Keratinocyte (primary cell): ENCODE data around the gene TXNL4A.

Source experiments
- EZH2 ChIP-seq: IDR thresholded peaks from one replicate; pipeline ENCODE4 v1.6.1; 2012; ENCODE audit warnings: inconsistent platforms, mild to moderate bottlenecking, low read length, moderate library complexity
- TF ChIP-seq, protein P1 (sequence below), 3 experiments: IDR thresholded peaks in 1 of 3; conservative IDR thresholded peaks in 1 of 3; optimal IDR thresholded peaks in 1 of 3; 2 replicates in 2 of 3; 3 replicates in 1 of 3; pipeline versions ENCODE3 to v1.5.1; 2011; ENCODE audit warnings: low read length in 3 of 3, mild to moderate bottlenecking in 3 of 3, moderate library complexity in 2 of 3, control low read depth in 1 of 3, inconsistent platforms in 1 of 3; ENCODE audit not compliant: insufficient read depth in 2 of 3; ENCODE audit errors: extremely low read depth in 1 of 3

DNA sequence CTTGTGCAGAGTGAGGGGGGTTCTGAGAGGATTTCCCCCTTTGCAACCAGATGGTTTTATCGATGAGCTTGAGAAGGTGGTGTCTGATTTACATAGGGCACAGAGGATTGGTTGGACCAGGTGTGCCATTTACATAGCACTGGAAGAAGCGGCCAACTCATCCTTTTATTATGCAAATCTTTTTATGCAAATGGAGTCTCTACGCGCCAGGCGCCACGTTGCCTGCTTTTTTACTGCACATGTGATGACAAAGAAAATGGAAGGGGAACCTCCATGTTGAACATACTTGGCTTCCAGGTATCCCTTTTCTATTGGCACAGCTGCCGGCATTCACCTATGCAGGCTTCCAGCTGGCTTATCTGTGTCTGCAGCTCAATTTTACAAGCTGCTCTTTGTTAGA lies 18.4 kb upstream of the TXNL4A start:
- TF ChIP-seq, protein P1, sequence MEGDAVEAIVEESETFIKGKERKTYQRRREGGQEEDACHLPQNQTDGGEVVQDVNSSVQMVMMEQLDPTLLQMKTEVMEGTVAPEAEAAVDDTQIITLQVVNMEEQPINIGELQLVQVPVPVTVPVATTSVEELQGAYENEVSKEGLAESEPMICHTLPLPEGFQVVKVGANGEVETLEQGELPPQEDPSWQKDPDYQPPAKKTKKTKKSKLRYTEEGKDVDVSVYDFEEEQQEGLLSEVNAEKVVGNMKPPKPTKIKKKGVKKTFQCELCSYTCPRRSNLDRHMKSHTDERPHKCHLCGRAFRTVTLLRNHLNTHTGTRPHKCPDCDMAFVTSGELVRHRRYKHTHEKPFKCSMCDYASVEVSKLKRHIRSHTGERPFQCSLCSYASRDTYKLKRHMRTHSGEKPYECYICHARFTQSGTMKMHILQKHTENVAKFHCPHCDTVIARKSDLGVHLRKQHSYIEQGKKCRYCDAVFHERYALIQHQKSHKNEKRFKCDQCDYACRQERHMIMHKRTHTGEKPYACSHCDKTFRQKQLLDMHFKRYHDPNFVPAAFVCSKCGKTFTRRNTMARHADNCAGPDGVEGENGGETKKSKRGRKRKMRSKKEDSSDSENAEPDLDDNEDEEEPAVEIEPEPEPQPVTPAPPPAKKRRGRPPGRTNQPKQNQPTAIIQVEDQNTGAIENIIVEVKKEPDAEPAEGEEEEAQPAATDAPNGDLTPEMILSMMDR (optimal IDR thresholded peaks at IDR 0.05 in 1 of 3, IDR thresholded peaks at IDR 0.05 in 1 of 3, conservative IDR thresholded peaks at IDR 0.05 in 1 of 3; ENCODE audit: extremely low read depth in 1 of 3, insufficient read depth in 2 of 3, low read length in 3 of 3): no peak
- no peak for TF ChIP-seq EZH2
